ENCODE measurements around the gene KRT77.
"Not testable (repeated sequence)": the region's sequence is repeated elsewhere in the genome, so short reads cannot be mapped to it uniquely, and the experiment has no call there.

Gene KRT77

GRCh38 chr12:52673713-52674432 lies 29.5 kb downstream of the KRT77 start:
- no peak for DNase-seq

DNA sequence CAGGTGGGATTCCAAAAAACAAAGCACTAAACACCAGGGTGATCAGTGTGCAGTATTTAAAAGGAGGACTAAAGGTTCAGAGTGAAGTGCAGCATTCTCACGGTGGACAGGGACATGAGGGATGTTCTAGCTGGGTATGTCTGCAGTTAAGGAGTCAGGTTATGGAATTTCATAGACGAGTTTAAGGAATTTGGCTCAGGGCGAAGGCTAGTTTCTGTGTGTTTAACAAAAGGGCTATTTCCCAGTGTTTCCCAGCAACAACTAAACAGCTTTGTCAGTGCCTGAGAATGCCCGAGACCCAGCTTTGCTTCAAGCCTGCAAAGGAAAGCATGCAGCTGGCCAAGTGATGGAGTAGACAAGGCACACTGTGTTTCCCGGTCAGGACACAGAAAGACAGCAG lies 30.1 kb downstream of the KRT77 start:
- no peak for DNase-seq

DNA sequence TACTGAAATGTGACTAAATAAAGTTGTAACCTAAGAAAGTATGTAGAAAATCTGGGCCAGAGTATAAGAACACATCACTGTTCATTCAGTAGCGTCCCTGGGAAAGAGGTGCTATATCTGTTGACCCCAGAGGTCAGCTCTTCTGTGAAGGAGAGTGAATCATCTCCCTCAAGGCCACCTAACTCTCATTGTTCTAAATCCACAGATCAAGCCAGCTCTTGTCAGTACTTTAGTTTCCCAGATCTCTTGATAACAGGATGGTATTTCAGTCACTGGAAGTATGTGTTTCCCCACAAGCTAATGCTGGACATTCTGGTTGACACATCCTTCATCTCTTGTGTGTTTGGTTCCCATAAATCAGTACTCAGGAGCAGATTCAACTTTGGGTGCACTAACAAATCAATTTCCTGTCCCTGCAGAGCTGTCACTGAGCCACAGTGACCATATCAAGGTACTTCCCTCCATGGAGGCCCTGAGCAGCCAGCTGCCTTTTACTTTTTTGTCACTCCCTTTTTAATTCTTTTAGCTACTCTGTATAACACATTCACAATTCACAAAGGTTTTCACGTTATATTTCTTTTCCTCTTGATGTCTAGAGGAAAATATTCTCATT lies 30.9 kb downstream of the KRT77 start:
- DNase-seq, result no peak

GRCh38 chr12:52670961-52671360 lies 32.4 kb downstream of the KRT77 start:
- no peak for DNase-seq

- no peak for DNase-seq
Observed at GRCh38 chr12:52670506-52670905, 32.8 kb downstream of the KRT77 start.

DNA sequence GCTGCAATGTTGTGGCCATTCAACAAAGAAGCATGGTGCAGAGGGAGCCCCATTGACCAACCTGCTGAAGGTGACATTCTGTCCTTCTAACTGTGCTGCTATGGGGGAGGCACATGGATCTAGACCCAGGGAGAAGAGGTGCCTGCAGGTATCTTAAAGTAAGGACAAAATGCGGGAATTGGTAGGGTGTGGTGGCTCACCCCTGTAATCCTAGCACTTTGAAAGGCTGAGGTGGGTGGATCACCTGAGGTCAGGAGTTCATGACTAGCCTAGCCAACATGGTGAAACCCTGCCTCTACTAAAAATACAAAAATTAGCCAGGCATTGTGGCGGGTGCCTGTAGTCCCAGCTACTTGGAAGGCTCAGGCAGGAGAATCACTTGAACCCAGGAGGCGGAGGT lies 33.4 kb downstream of the KRT77 start:
- DNase-seq, result not testable (repeated sequence)

DNA sequence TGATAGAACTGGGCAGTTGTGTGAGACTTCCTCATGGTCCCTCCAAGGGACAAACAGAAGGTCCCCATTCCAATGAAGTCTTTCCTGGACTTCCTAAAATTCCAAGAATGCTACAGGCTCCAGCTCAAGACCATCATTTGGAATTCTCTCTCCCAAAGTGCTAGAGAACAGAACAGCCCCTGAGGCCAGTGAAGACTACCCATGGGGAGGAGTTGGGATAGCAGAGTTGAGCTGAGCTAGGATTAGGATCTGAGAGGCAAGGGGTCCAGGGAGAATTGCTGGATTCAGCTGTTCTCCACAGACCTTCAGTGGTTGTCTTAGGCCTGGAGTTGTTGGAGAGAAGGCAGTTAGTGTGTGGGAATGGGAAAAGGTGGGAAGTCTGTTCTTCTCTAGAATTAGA lies 33.9 kb downstream of the KRT77 start:
- no peak for DNase-seq

DNA sequence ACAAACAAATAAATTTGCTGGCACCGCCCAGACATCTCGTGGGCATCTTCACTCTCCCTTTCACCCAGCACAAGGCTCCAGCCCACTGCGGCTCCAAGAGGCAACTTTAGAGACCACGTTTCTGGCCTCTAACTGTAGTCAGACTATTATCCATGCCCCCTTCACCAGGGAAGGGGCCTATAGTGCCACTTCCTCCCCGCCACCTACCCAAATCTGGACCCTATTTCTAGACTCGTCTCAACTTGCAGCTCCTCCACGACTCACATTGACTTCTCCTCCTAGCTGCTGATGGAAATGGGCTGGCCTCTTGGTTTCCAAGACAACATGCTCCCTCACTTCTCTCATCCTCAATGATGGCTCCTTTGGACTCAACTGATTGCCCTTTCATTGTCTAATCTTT lies 35.4 kb downstream of the KRT77 start:
- no peak for DNase-seq

DNA sequence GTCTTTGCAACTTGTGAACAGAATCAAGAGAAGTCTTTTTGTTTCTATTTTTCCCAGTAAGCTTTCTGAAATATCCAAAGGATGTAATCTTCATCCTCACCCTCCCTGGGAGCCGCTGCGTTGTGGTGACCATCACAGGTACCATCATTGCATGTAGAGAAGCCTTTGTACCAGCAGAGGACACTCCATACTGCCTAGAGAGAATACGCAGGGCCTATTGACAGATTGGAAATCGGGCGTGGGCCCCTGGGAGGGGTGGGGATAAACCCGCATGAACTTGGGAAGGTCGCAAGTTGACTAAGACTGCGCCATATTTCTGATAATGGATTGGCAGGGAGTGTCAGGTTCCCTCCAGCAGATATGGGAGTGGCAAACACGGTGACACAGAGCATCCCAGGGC lies 35.8 kb downstream of the KRT77 start:
- DNase-seq, result peak in 1 of 2 experiments; percentile 38

DNA sequence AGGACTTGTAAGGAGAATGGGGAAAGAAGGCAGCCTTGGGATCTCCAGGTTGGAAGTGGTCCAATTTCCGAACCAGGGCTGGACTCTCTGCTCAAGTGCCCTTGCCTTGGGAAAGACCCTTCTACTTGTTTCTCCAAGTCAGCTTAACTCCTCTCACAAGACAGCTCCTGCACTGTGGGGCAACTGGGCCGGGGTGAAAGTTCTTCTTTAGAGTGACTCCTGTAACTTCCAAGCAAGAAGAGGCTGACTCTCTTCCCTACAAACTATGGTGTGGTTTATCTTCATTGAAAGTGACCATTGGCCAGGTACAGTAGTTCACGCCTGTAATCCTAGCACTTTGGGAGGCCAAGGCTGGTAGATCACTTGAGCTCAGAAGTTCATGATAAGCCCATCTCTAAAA lies 36.9 kb downstream of the KRT77 start:
- DNase-seq, result no peak

- no peak for DNase-seq
Observed at GRCh38 chr12:52663420-52663819, 39.9 kb downstream of the KRT77 start.

GRCh38 chr12:52662918-52663229 lies 40.5 kb downstream of the KRT77 start:
- no peak for DNase-seq

DNA sequence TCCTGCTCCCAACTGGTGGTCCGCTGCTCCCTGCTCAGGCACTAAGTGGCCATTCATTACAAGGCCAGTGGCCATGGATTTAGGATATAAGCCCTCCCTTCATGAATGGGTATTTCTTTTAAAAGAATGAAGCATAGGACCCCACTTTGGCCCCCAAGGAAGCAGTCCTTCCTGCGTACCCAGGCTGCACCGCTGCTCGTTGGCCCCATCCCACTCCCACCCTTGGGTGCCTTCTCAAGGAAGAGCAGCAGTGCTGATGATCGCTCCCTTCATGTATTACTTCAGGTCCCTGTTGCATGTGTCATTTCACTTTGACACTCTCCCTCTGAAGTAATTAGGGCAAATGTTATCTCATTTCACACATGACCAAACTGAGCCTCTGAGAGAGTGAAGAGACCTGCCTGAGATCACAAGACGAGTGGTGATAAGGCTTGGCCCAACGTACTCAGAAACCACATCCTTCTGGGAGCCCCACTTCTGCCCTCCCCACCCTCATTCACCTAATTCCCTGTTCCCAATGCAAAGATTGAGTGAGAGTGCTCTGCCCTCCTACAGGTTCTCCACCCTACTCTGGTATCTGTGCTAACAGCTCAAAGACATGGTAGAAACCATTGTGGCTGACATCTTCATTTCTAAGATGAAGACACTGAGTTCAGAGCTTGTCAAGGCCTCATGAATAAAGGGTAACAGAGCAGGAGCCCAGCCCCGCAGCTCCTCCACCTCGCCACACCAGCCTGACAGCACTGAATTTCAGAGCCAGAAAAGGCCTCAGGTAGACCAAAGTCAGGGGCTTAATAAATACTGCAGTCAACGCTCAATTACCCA lies 41.0 kb downstream of the KRT77 start:
- no peak for DNase-seq

GRCh38 chr12:52661668-52662067 lies 41.7 kb downstream of the KRT77 start:
- no peak for DNase-seq

DNA sequence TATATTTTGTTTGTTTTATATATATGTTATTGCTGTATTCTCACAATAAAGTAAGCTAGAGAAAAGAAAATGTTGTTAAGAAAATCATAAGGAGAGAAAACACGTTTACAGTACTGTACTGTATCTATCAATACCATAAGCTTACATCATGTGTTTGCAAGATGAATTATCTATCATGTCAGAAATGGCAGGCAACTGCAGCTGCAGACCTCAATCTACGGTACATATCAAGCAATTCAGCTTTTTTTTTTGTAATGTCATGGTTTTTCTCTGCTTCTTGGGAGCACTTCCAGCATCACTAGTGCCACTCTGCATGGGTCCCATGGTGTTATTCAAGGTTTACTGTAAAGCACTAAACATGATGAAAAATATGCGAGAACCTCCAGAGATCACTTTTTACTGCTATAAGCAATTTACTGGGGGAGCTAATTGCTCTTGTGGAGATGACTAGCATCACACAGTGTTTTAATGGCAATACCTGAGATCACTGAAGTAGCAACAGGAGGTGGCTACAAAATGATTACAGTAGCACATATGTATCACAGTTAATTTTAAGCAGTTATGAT lies 42.3 kb downstream of the KRT77 start:
- no peak for DNase-seq

DNA sequence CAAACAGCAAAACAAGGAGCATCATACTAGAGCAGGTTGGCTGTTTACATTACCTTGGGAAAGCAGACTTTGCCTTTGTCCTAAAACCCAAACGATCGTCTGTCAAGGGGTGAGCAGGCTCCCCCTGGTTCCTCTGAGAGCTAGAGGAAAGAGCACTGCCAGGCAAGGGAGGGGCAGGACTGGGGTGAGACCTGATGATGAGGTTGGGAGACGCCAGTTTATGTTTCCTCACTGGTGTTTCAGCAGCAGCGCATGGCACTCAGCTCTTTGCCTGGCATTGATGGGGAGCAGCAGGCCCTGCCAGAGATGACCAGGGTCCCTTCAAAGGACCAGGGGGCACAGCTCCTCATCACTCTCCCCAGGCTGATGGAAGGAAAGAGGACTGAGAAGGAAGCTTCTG lies 43.4 kb downstream of the KRT77 start:
- DNase-seq, result no peak

- no peak for DNase-seq
Observed at GRCh38 chr12:52659395-52659794, 43.9 kb downstream of the KRT77 start.

DNA sequence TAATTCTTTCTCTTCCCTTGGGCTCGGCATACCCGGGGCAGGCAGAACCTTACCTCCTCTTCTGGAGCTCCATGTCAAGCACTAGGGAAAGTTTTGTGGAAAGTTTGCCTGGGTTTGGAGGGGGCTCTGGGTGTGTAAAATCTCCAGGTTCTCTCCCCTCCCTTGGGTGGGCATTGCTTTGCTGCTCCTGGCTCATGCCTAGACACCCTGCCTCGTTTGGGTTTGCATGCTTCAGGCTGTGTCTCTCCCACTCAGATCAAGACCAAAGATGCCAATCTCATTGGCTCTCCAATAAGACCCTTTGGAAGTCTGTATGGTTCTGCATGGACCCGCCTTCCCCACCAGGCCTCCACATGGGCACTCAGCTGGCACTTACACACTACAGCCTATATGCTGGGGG lies 45.1 kb downstream of the KRT77 start:
- no peak for DNase-seq

- DNase-seq, result no peak
Observed at GRCh38 chr12:52657250-52657902, 45.9 kb downstream of the KRT77 start.

- no peak for DNase-seq
Observed at GRCh38 chr12:52656616-52657015, 46.7 kb downstream of the KRT77 start.

GRCh38 chr12:52655720-52656124 lies 47.6 kb downstream of the KRT77 start:
- no peak for DNase-seq

DNA sequence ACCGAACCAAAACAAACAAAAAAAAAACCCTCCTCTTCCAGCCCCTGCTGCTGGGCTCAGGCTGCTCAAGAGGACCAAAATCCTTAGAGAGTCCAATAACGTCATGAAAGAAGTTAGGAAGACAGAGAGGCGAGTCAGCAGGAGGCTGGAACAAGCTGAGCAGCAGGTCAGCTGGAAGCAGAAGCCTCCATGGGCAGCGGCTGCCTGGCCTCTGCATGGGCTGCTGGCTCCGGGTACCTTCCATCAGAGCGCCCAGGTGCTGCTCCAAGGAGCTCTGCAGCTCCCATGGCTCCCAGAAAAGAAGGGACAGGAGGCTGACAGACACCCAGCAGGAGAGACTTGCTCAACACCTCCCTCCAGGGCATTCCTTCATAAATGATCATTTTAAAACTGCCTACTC lies 48.1 kb downstream of the KRT77 start:
- no peak for DNase-seq

DNA sequence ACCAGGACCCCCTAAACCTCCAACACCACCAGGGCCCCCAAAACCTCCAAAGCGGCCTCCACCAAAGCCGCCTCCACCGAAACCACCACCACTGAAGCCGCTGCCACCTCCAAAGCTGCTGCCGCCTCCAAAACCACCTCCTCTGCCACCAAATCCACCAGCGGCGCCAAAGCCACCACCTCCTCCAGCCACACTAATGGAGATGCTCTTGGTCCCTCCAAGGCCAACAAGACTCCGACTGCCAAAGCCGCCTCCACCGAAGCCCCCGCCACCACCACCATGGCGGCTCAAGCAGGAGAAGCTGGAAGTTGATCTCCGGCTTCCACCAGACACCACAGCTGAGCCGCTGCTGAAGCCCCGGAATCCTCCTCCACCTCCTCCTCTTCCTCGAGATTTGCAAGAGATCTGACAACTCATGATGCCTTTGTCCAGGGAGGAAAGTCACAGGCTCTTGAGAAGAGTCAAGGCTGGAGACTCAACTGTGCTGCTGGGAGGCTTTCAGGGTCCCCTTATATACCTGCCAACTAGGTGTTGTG lies 51.5 kb downstream of the KRT77 start, which contains the start of gene KRT2:
Gene KRT2 (minus strand): TSS at position 486 of the 536 bp plus-strand sequence. CDS start 69 bp downstream, at position 417.
- no peak for DNase-seq
